Fibroblast of pulmonary artery (primary cell): ENCODE measurements around the gene PFKFB4.
"Not testable (repeated sequence)": the region's sequence is repeated elsewhere in the genome, so short reads cannot be mapped to it uniquely, and the experiment has no call there.

Source experiments
- DNase-seq: peaks from one replicate; pipeline ENCODE4 v3.0.0-alpha.2; 2010; ENCODE audit warnings: low read depth
- H3K4me3 ChIP-seq: replicated peaks from 2 replicates; pipeline ENCODE4 v1.5.1; 2011; ENCODE audit warnings: low read depth, mild to moderate bottlenecking, control low read depth, low read length, moderate library complexity
- TF ChIP-seq, protein P1 (sequence below): IDR thresholded peaks from 2 replicates; pipeline ENCODE4 v1.5.1; 2011; ENCODE audit warnings: mild to moderate bottlenecking, control low read depth, low read length, inconsistent platforms; ENCODE audit errors: missing control alignments

PFKFB4 gene

DNA sequence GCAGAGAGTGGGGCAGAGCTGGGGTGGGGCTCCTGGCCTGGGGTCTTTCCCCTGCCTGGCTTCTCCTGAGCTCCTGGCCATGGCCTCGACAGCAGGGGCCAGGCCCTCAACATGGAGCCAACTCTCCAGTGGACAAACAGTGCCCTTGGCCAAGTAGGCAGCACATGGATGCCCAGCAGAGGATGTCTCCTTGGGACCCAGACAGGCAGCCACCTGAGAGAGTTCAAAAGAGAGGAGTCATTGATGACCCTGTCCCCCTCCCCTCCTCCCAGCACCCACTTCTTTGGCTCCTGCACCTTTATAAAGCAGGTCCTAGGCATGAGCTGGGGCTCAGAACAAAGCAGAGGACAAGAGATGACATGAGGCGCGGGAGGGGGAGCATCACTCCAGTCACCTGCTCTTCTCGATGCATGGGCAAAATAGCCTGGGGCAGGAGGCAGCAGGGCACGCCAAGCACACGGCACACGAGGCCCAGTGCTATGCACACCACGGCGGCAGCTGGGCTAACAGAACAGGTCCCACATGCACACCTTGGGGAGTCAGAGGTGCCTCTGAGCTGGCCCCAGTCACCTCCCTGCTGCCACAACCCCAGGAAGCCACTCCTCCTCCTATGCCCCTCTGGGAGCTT lies 80.1 kb downstream of the PFKFB4 start:
- TF ChIP-seq, protein P1, sequence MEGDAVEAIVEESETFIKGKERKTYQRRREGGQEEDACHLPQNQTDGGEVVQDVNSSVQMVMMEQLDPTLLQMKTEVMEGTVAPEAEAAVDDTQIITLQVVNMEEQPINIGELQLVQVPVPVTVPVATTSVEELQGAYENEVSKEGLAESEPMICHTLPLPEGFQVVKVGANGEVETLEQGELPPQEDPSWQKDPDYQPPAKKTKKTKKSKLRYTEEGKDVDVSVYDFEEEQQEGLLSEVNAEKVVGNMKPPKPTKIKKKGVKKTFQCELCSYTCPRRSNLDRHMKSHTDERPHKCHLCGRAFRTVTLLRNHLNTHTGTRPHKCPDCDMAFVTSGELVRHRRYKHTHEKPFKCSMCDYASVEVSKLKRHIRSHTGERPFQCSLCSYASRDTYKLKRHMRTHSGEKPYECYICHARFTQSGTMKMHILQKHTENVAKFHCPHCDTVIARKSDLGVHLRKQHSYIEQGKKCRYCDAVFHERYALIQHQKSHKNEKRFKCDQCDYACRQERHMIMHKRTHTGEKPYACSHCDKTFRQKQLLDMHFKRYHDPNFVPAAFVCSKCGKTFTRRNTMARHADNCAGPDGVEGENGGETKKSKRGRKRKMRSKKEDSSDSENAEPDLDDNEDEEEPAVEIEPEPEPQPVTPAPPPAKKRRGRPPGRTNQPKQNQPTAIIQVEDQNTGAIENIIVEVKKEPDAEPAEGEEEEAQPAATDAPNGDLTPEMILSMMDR: no peak
- DNase-seq: no peak
- H3K4me3 ChIP-seq: no peak overlapping the region

DNA sequence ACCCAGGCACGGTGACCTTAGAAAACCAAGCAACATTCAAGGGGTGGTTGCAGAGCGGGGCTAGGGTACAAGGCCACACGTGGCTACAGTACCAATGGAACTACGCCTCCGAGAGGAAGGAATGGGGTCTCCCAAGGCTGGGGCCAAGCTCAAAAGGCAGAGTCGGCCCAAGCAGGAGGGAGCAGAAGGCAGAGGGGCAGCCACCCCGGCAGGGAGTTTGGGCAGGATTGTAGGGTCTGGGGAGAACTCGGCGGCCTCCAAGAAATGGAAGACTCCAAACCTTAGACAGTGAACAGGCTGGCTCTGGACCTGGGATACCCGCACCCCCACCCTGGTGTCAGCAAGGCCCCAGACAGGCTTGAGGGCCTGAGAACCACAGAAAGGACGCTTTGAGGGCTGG lies 81.4 kb downstream of the PFKFB4 start:
- DNase-seq: no peak
- TF ChIP-seq, protein P1: no peak
- H3K4me3 ChIP-seq: no peak overlapping the region

DNA sequence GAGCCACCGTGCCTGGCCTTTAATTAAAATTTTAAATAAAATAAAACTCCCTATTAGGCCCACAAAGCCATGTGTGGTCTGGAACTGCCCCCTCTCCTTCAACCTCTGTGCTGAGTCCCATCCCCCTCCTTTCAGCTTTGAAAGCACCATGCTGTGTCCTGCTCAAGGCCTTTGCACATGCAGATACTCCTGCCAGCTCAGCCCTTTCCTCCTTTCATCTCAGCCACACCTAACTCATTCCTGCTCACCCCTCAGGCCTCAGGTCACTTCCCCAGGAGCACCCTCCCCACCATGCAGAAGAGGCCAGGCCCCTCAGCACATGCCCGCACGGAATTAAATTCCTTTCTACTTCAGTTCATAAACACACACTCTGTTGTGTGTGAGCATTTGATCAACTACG lies 82.0 kb downstream of the PFKFB4 start:
- H3K4me3 ChIP-seq: no peak overlapping the region
- TF ChIP-seq, protein P1: no peak
- DNase-seq: no peak

DNA sequence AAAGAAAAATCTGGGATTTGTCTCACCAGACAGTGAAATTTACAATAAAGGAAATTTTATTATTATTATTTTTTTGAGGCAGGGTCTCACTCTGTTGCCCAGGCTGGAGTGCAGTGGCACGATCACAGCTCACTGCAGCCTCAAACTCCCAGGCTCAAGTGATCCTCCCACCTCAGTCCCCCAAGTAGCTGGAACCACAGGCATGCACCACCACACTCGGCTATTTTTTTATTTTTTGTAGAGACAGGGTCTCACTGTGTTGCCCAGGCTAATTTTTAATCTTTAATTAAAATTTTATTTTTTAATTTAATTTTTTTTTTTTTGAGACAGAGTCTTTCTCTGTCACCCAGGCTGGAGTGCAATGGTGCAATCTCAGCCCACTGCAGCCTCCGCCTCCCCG lies 82.6 kb downstream of the PFKFB4 start:
- not testable (repeated sequence) for H3K4me3 ChIP-seq, DNase-seq

DNA sequence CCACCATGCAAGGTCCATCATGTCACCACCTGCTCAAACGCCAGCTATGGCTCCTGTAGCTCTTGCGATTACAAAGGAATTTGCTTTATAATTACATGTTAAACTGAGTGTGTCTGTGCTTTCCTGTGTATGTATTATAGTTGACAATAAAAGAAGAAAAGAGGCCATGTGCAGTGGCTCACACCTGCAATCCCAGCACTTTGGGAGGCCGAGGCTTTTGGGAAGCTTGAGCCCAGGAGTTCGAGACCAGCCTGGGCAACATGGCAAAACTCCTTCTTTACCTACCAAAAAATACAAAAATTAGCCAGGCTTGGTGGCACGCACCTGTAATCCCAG lies 83.0 kb downstream of the PFKFB4 start:
- TF ChIP-seq, protein P1: no peak
- H3K4me3 ChIP-seq: no peak overlapping the region
- DNase-seq: no peak

DNA sequence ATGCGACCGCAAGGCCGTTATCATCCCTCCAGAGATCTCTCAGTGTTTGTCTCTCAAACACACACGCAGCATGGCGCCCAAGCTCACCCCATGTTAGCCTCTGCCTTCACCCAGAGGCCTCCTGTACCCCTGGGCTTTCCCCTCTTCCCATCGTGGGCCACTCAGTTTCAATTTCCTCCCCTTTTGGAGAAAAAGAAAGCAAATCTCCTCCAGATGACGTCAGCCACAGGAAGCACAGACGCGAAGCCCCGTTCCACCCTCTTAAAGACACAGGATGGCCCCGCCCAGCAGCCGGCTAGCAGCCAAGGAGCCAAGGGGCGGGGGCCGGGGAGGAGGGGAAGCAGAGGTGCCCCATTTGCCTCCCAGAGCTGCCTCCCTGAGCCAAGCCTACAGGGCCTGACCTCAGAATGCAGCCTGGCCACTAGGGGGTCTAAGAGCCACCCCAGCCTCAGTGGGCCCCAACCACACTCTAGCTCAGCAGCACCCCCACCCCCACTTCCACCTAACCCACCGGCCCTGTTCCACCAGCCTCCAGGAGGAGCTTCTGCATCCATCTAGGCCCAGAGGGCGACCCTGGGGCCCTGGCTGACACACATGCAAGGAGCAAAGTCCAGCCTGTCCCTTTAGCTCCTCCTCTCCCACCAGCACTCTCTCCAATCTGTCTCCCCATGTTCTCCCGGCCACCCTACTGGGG lies 83.5 kb downstream of the PFKFB4 start:
- TF ChIP-seq, protein P1: peak; percentile 40
- peak overlapping the region; percentile 92 for H3K4me3 ChIP-seq
- DNase-seq: peak; percentile 93

DNA sequence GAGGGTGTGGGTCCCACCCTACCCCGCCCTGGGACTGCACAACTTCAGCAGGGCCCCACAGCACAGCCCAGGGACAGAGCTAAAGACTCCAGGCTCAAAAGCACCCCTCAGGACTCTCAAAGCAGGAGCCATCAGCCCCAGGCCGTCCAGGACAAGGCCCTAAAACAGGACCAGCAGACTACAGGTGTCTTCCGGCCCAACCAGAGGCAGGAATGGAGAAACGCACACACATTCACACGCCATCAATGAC lies 84.0 kb downstream of the PFKFB4 start:
- peak overlapping the region; percentile 92 for H3K4me3 ChIP-seq
- DNase-seq: no peak
- TF ChIP-seq, protein P1: no peak
